Endothelial cell of umbilical vein (primary cell): ENCODE measurements around the gene ARHGEF16. TPM values are rescaled to one million over a fixed set of nuclear protein-coding genes. Genes with fewer than 3 reads are reported as not detected.

Source experiments
- BruUV-seq: library from RNA; stranded (reverse); fragments of 400-500 nt; replicated peaks from 2 replicates; lab custom pipeline; 2021; lab: Mats Ljungman, UMichigan
- CTCF ChIA-PET: fragments of 300-600, 350-600 bp; sonication (Branson Sonifier 250); formaldehyde crosslinking; loops from one replicate; lab custom pipeline; 2021; ENCODE audit warnings: antibody characterized with exemption, inconsistent platforms; lab: Charles Lee
- POLR2A ChIA-PET: fragments of 300-600, 350-600 bp; sonication (Branson Sonifier 250); formaldehyde crosslinking; loops from one replicate; lab custom pipeline; 2021; ENCODE audit warnings: antibody characterized with exemption, inconsistent platforms; lab: Charles Lee
- DNase-seq: peaks from one replicate; pipeline ENCODE4 v3.0.0-alpha.2; 2011; ENCODE audit warnings: low read depth, low spot score
- FAIRE-seq: peaks from 2 replicates; lab custom pipeline; 2011; peaks lifted over from hg19 to GRCh38; lab: Jason Lieb, UNC
- H2AFZ ChIP-seq: 2 replicates; pipeline ENCODE4 v1.6.0; 2012; ENCODE audit warnings: low read depth, low read length, control low read depth, inconsistent platforms
- H3K27ac ChIP-seq: 2 replicates; pipeline ENCODE4 v1.5.1; 2011; ENCODE audit warnings: low read depth, mild to moderate bottlenecking, control low read depth, low read length, moderate library complexity; ENCODE audit not compliant: insufficient read depth
- H3K27me3 ChIP-seq, 2 experiments: 2 replicates each; pipeline versions ENCODE4 v1.6.0 to v1.6.1; 2011; ENCODE audit warnings: low read length in 2 of 2, mixed read lengths in 1 of 2; ENCODE audit not compliant: control insufficient read depth in 2 of 2, insufficient read depth in 2 of 2
- H3K36me3 ChIP-seq, 2 experiments: 2 replicates in 1 of 2; 3 replicates in 1 of 2; pipeline ENCODE4 v1.5.1; 2011; ENCODE audit warnings: low read length in 2 of 2, mild to moderate bottlenecking in 1 of 2, moderate library complexity in 1 of 2; ENCODE audit not compliant: control insufficient read depth in 2 of 2, insufficient read depth in 2 of 2; ENCODE audit errors: extremely low read depth in 1 of 2
- H3K4me1 ChIP-seq: 3 replicates; pipeline ENCODE4 v1.5.1; 2011; ENCODE audit warnings: mild to moderate bottlenecking, low read length; ENCODE audit not compliant: control insufficient read depth, insufficient read depth; ENCODE audit errors: extremely low read depth
- H3K4me2 ChIP-seq: 2 replicates; pipeline ENCODE4 v1.6.1; 2011; ENCODE audit warnings: low read length, control low read depth, mixed read lengths; ENCODE audit not compliant: insufficient read depth
- H3K4me3 ChIP-seq, 3 experiments: fragments of 200-600 bp in 1 of 3; sonication (generic), shearing (Covaris generic) in 1 of 3; replicated peaks in 1 of 3; 2 replicates each; pipeline ENCODE4 v1.5.1; 2011 to 2016; ENCODE audit warnings: control low read depth in 3 of 3, low read length in 3 of 3, mild to moderate bottlenecking in 2 of 3, inconsistent platforms in 1 of 3, low read depth in 1 of 3, moderate library complexity in 1 of 3; ENCODE audit not compliant: insufficient read depth in 1 of 3
- H3K79me2 ChIP-seq: 2 replicates; pipeline ENCODE4 v1.6.0; 2012; ENCODE audit warnings: low read length, inconsistent platforms; ENCODE audit not compliant: control insufficient read depth, insufficient read depth
- H3K9ac ChIP-seq: replicated peaks from 2 replicates; pipeline ENCODE3; 2011; ENCODE audit warnings: low read length, control low read depth; ENCODE audit not compliant: insufficient read depth; ENCODE audit errors: extremely low read depth
- H3K9me1 ChIP-seq: replicated peaks from 3 replicates; pipeline ENCODE4 v1.6.0; 2011; ENCODE audit warnings: mild to moderate bottlenecking, low read length; ENCODE audit not compliant: control insufficient read depth, insufficient read depth; ENCODE audit errors: extremely low read depth
- H3K9me3 ChIP-seq: replicated peaks from 2 replicates; pipeline ENCODE4 v1.5.1; 2012; ENCODE audit warnings: low read length, inconsistent platforms; ENCODE audit not compliant: control insufficient read depth, insufficient read depth
- H4K20me1 ChIP-seq: replicated peaks from 2 replicates; pipeline ENCODE3; 2011; ENCODE audit warnings: mild to moderate bottlenecking, low read length; ENCODE audit not compliant: control insufficient read depth, insufficient read depth; ENCODE audit errors: extremely low read depth
- CTCF ChIP-seq, 2 donors: IDR thresholded peaks; 1 replicate in 1 of 2; 2 replicates in 1 of 2; pipeline ENCODE4 v1.5.1; 2011; ENCODE audit warnings: low read length in 2 of 2, mild to moderate bottlenecking in 2 of 2, moderate library complexity in 2 of 2, control low read depth in 1 of 2, inconsistent platforms in 1 of 2, low read depth in 1 of 2; ENCODE audit not compliant: insufficient read depth in 1 of 2; ENCODE audit errors: extremely low read depth in 1 of 2
- EZH2 ChIP-seq: IDR thresholded peaks from 2 replicates; pipeline ENCODE4 v1.6.1; 2012; ENCODE audit warnings: borderline replicate concordance, low read depth, mild to moderate bottlenecking, moderate library complexity, low read length, inconsistent platforms; ENCODE audit not compliant: severe bottlenecking
- FOS ChIP-seq: IDR thresholded peaks from 2 replicates; pipeline ENCODE4 v1.6.1; 2011; ENCODE audit warnings: mild to moderate bottlenecking, low read length, moderate library complexity, borderline replicate concordance; ENCODE audit not compliant: insufficient read depth
- GATA2 ChIP-seq: IDR thresholded peaks from 2 replicates; pipeline ENCODE4 v1.7.0; 2011; ENCODE audit warnings: low read depth, mild to moderate bottlenecking, moderate library complexity, mixed read lengths, low read length; ENCODE audit not compliant: insufficient read length, insufficient read depth
- JUN ChIP-seq: IDR thresholded peaks from 2 replicates; pipeline ENCODE4 v1.6.1; 2011; ENCODE audit warnings: borderline replicate concordance, low read depth; ENCODE audit not compliant: insufficient read length, insufficient read depth
- MAX ChIP-seq: IDR thresholded peaks from 2 replicates; pipeline ENCODE4 v1.6.1; 2011; ENCODE audit not compliant: insufficient read depth, insufficient read length
- MYC ChIP-seq: IDR thresholded peaks from one replicate; pipeline ENCODE4 v1.6.1; 2011; ENCODE audit warnings: mild to moderate bottlenecking, low read depth, low read length
- POLR2A ChIP-seq: IDR thresholded peaks from 2 replicates; pipeline ENCODE4 v1.6.1; 2012; ENCODE audit warnings: low read depth, mild to moderate bottlenecking, control low read depth, low read length
- POLR2AphosphoS5 ChIP-seq: IDR thresholded peaks from 2 replicates; pipeline ENCODE4 v1.6.1; 2012; ENCODE audit warnings: low read depth, mild to moderate bottlenecking, control low read depth, low read length, moderate library complexity; ENCODE audit not compliant: insufficient read depth
- dilution Hi-C: fragments of 300-500 bp; cut with MboI; formaldehyde crosslinking; loops from one replicate; pipeline ENCODE4 v1.15.0; 2019; ENCODE audit warnings: low sequenced_read_pairs; ENCODE audit not compliant: extremely low pct_ligation_motif_present
- intact Hi-C: fragments of 100-400 bp; cut with micrococcal nuclease; formaldehyde crosslinking; loops from one replicate; pipeline ENCODE4 v1.10.0; 2022
- polyA plus RNA-seq, 4 experiments: library from polyadenylated mRNA; depleted of rRNA in 3 of 4; stranded (reverse) in 3 of 4; unstranded in 1 of 4; fragments of >200 nt; gene quantifications; 2 replicates each; pipeline versions ENCODE4 v1.2.1 to v1.2.3, GENCODE V29; 2011 to 2012; ENCODE audit warnings: missing spikeins in 1 of 4
- total RNA-seq: library from RNA; stranded (reverse); gene quantifications from 2 replicates; pipeline ENCODE4 v1.2.3, GENCODE V29; 2021

The ARHGEF16 gene
- total and polyA plus RNA-seq, 2 donors (not counting 3 experiments of a cell fraction or from before 2014, with no cell fraction given), result 0.52 to 1.3 TPM

GRCh38 chr1:3474016-3474415 lies 19.6 kb downstream of the ARHGEF16 start:
- no TSS peak for BruUV-seq
- no peak overlapping the region for H3K4me2 ChIP-seq
- H3K36me3 ChIP-seq, result no peaks in the 10 kb centered on the region
- H2AFZ ChIP-seq, result no peak overlapping the region
- TF ChIP-seq GATA2 (no peak), EZH2 (no peak), JUN (no peak), MAX (peak; percentile 28), FOS (no peak), POLR2AphosphoS5 (no peak)
- FAIRE-seq (no peak), DNase-seq (no peak)
- CTCF ChIA-PET, result interaction anchor here (0.8 to 3.8 kb wide), 3 partner anchors 21 to 221 kb away, joined by 3 to 17 read pairs (median 5); no protein-coding TSS in a partner anchor
- no peaks in the 10 kb centered on the region for H4K20me1 ChIP-seq
- H3K27me3 ChIP-seq, result no peaks in the 10 kb centered on the region
- intact Hi-C loops (no loop called here), dilution Hi-C loops (no loop called here)
- H3K9ac ChIP-seq, result no peak overlapping the region
- POLR2A ChIA-PET, result no interaction called here
- H3K9me1 ChIP-seq, result no peaks in the 10 kb centered on the region
- H3K79me2 ChIP-seq, result no peaks in the 10 kb centered on the region
- H3K4me3 ChIP-seq, result no peak overlapping the region
- H3K27ac ChIP-seq, result no peak overlapping the region
- H3K4me1 ChIP-seq, result peaks cover 4% of the 10 kb centered on the region
- H3K9me3 ChIP-seq, result no peaks in the 10 kb centered on the region

GRCh38 chr1:3474421-3474820 lies 20.0 kb downstream of the ARHGEF16 start:
- intact Hi-C loops (no loop called here), dilution Hi-C loops (no loop called here)
- H3K4me2 ChIP-seq, result no peak overlapping the region
- DNase-seq, result no peak
- no peak overlapping the region for H2AFZ ChIP-seq
- H4K20me1 ChIP-seq, result no peaks in the 10 kb centered on the region
- H3K9me1 ChIP-seq, result no peaks in the 10 kb centered on the region
- H3K9me3 ChIP-seq, result no peaks in the 10 kb centered on the region
- H3K27ac ChIP-seq, result no peak overlapping the region
- ChIA-PET POLR2A (no interaction called here), CTCF (interaction anchor here (0.8 to 3.8 kb wide), 2 partner anchors 21 to 145 kb away, joined by 5 to 17 read pairs; no protein-coding TSS in a partner anchor)
- no peak for FAIRE-seq
- TF ChIP-seq EZH2, result no peak
- TF ChIP-seq JUN, result no peak
- TF ChIP-seq MAX, result no peak
- no peak for TF ChIP-seq POLR2AphosphoS5
- TF ChIP-seq GATA2, result no peak
- no peak for TF ChIP-seq FOS
- TF ChIP-seq POLR2A, result no peak
- no peak for TF ChIP-seq CTCF (IDR thresholded peaks at IDR 0.05; ENCODE audit: extremely low read depth in 1 of 2, insufficient read depth in 1 of 2, low read depth in 1 of 2, low read length in 2 of 2)
- no peak for TF ChIP-seq MYC
- BruUV-seq, result no TSS peak
- no peak overlapping the region for H3K9ac ChIP-seq
- no peaks in the 10 kb centered on the region for H3K79me2 ChIP-seq
- peaks cover 4% of the 10 kb centered on the region for H3K4me1 ChIP-seq
- no peaks in the 10 kb centered on the region for H3K27me3 ChIP-seq
- no peaks in the 10 kb centered on the region for H3K36me3 ChIP-seq
- H3K4me3 ChIP-seq, result no peak overlapping the region
